Measurements from ENCODE around the gene TMEM174. TPM values are rescaled to one million over a fixed set of nuclear protein-coding genes. Genes with fewer than 3 reads are reported as not detected.

TMEM174 gene
- total and polyA plus RNA-seq, 2 of the 4 experiments (the other 2 are of a cell fraction): not detected

DNA sequence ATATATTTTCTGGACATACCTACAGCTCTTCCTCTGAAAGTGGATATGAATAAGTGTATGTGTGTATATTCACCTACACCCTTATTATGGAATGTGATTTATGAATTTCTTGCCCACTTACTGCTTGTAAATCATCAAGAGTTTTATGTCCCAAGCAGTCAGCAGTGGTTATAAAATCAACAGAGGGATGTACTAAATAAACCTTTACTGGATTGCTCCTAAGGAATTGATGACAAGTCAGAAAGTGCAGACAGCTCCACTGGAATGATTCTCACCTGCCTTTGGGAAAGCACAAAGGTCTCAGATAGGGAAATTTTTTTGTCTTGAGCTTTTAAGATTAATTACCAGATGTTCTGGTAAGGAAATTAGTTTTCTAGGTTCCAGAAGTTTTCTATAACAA, 9.3 kb downstream of the TMEM174 start:
- no peak for ATAC-seq (ENCODE audit: low read depth)

More for the DNA sequence above, 9.3 kb downstream of the TMEM174 start:
- BruUV-seq (replicated peaks): no TSS peak
- no peaks in the 10 kb centered on the region for H4K20me1 ChIP-seq (ENCODE audit: insufficient read depth, low read length)
- peaks cover 3% of the 10 kb centered on the region for H3K9me3 ChIP-seq (ENCODE audit: control insufficient read depth, insufficient read depth, low read length)
- no peak overlapping the region for H2AK9ac ChIP-seq (replicated peaks; ENCODE audit: low read depth, low read length, poor library complexity)
- no peak overlapping the region for H4K91ac ChIP-seq (ENCODE audit: insufficient read depth, low read depth, low read length)
- no peaks in the 10 kb centered on the region; the same call in 1 of the 2 replicates for H3K4me1 ChIP-seq (ENCODE audit: control insufficient read depth, insufficient read depth, low read length)
- H3K9ac ChIP-seq (ENCODE audit: low read depth, low read length): no peak overlapping the region
- H3K23ac ChIP-seq (ENCODE audit: low read depth, low read length): no peak overlapping the region
- no peak overlapping the region for H3K56ac ChIP-seq (ENCODE audit: extremely low read depth, insufficient read depth, low read length)
- H3K9me1 ChIP-seq (ENCODE audit: insufficient read depth, low read length): no peaks in the 10 kb centered on the region
- peaks cover 12% of the 10 kb centered on the region; the same call in 1 of the 2 replicates for H3K27me3 ChIP-seq (ENCODE audit: control insufficient read depth, insufficient read depth, low read length)
- no peak for TF ChIP-seq RAD21 (IDR thresholded peaks at IDR 0.05; ENCODE audit: low read length)
- TF ChIP-seq, protein P1, sequence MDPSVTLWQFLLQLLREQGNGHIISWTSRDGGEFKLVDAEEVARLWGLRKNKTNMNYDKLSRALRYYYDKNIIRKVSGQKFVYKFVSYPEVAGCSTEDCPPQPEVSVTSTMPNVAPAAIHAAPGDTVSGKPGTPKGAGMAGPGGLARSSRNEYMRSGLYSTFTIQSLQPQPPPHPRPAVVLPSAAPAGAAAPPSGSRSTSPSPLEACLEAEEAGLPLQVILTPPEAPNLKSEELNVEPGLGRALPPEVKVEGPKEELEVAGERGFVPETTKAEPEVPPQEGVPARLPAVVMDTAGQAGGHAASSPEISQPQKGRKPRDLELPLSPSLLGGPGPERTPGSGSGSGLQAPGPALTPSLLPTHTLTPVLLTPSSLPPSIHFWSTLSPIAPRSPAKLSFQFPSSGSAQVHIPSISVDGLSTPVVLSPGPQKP (IDR thresholded peaks at IDR 0.05; ENCODE audit: borderline replicate concordance, low read depth, low read length): no peak
- TF ChIP-seq FOS (IDR thresholded peaks at IDR 0.05; ENCODE audit: low read depth, low read length): no peak
- TF ChIP-seq RCOR1 (IDR thresholded peaks at IDR 0.05; ENCODE audit: insufficient replicate concordance, low read length): no peak
- TF ChIP-seq RFX5 (IDR thresholded peaks at IDR 0.05; ENCODE audit: low read depth, low read length): no peak
- TF ChIP-seq NFE2L2 (IDR thresholded peaks at IDR 0.05; ENCODE audit: low read depth, low read length): no peak
- no peak for TF ChIP-seq SMC3 (IDR thresholded peaks at IDR 0.05; ENCODE audit: low read depth, low read length)
- no peak for TF ChIP-seq MAZ (IDR thresholded peaks at IDR 0.05; ENCODE audit: borderline replicate concordance, low read depth, low read length)
- TF ChIP-seq POLR2A (IDR thresholded peaks at IDR 0.05; ENCODE audit: low read depth, low read length): no peak
- TF ChIP-seq MAFK (IDR thresholded peaks at IDR 0.05; ENCODE audit: low read depth, low read length): no peak
- TF ChIP-seq, protein P2, sequence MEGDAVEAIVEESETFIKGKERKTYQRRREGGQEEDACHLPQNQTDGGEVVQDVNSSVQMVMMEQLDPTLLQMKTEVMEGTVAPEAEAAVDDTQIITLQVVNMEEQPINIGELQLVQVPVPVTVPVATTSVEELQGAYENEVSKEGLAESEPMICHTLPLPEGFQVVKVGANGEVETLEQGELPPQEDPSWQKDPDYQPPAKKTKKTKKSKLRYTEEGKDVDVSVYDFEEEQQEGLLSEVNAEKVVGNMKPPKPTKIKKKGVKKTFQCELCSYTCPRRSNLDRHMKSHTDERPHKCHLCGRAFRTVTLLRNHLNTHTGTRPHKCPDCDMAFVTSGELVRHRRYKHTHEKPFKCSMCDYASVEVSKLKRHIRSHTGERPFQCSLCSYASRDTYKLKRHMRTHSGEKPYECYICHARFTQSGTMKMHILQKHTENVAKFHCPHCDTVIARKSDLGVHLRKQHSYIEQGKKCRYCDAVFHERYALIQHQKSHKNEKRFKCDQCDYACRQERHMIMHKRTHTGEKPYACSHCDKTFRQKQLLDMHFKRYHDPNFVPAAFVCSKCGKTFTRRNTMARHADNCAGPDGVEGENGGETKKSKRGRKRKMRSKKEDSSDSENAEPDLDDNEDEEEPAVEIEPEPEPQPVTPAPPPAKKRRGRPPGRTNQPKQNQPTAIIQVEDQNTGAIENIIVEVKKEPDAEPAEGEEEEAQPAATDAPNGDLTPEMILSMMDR (conservative IDR thresholded peaks at IDR 0.05; ENCODE audit: low read depth, low read length): no peak
- TF ChIP-seq MXI1 (IDR thresholded peaks at IDR 0.05; ENCODE audit: borderline replicate concordance, low read depth, low read length): no peak
- no peak overlapping the region for H3K4me3 ChIP-seq (ENCODE audit: insufficient read depth, low read depth, low read length)
- no peak overlapping the region for H3K27ac ChIP-seq (ENCODE audit: insufficient read depth, low read length)
- dilution Hi-C loops (cut with HindIII; ENCODE audit: low sequenced_read_pairs, unreplicated experiment) (no loop called here), intact Hi-C loops (cut with micrococcal nuclease) (no loop called here), in situ Hi-C loops (cut with MboI; ENCODE audit: low sequenced_read_pairs) (no loop called here)
- no peak overlapping the region for H2BK15ac ChIP-seq (ENCODE audit: low read depth, low read length)
- H4K5ac ChIP-seq (ENCODE audit: low read depth, low read length): no peak overlapping the region
- ChIA-PET POLR2A (ENCODE audit: unreplicated experiment) (no interaction called here), CTCF (interaction anchor here (0.6 kb wide), 1 partner anchor 88 kb away, joined by 3 read pairs; no protein-coding TSS in a partner anchor)
- H3K18ac ChIP-seq (ENCODE audit: low read depth, low read length): no peak overlapping the region
- H2BK120ac ChIP-seq (ENCODE audit: low read depth, low read length): no peak overlapping the region
- no peak overlapping the region for H3K14ac ChIP-seq (replicated peaks; ENCODE audit: low read depth, low read length)
- no peak overlapping the region for H2AFZ ChIP-seq (replicated peaks; ENCODE audit: low read length, poor library complexity)
- H4K8ac ChIP-seq (ENCODE audit: low read depth in 2 of 2, low read length in 2 of 2): no peak overlapping the region
- H3K4me2 ChIP-seq (ENCODE audit: low read depth, low read length): no peak overlapping the region
- no peak for DNase-seq
- no peak overlapping the region for H2BK5ac ChIP-seq (ENCODE audit: low read depth, low read length, poor library complexity, severe bottlenecking)
- no peak overlapping the region for H2AK5ac ChIP-seq (ENCODE audit: low read depth, low read length)
- H2BK20ac ChIP-seq (ENCODE audit: low read depth, low read length): no peak overlapping the region
- no peaks in the 10 kb centered on the region for H3K79me1 ChIP-seq (ENCODE audit: low read depth in 1 of 2, low read length in 2 of 2)
- H3K36me3 ChIP-seq (ENCODE audit: control insufficient read depth, insufficient read depth, low read length): no peaks in the 10 kb centered on the region
- no peak overlapping the region for H3K4ac ChIP-seq (ENCODE audit: low read depth, low read length)

Measured in IMR-90 (cell line).